ENCODE measurements around the gene SYCP3.

DNA sequence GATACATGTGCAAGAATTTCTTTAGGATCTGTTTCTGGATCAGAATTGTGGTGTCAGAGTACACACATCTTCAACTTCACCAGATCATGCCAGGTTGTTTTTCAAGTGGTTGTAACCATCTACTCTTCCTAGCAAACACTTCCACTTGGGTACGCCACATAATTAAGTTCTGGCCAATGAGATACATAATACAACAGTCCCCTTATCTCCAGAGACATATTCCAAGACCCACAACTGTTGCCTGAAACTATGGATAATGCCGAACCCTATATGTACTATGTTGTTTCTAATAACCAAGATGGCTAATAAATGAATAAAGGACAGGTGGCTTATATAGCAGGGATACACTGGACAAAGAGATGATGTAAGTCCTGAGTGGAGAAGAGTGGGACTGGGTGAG, 44.3 kb downstream of the SYCP3 start:
- TF ChIP-seq EZH2 (IDR thresholded peaks at IDR 0.05; ENCODE audit: insufficient read depth, poor library complexity, severe bottlenecking) = no peak
- no peak for TF ChIP-seq EZH2phosphoT487 (IDR thresholded peaks at IDR 0.05; ENCODE audit: insufficient read depth, low read depth)

Data from GM23248 (cell line).